GM13976 (cell line): ENCODE data around the gene ZNF554.
A peak's percentile ranks its signal among the peaks of the same experiment; 100 is the strongest.

Experiments used
- DNase-seq: peaks from one replicate; pipeline ENCODE4 v3.0.0; 2012; ENCODE audit warnings: low spot score
- CTCF ChIP-seq: IDR thresholded peaks from 2 replicates; pipeline ENCODE4 v1.5.1; 2012; ENCODE audit warnings: borderline replicate concordance, mild to moderate bottlenecking; ENCODE audit not compliant: insufficient read depth; ENCODE audit errors: extremely low read depth, missing control alignments, control extremely low read depth
- in situ Hi-C: fragments of 300-500 bp; cut with MboI; formaldehyde crosslinking; loops from one replicate; pipeline ENCODE4 v1.12.0; 2022; ENCODE audit warnings: low sequenced_read_pairs, mixed read lengths, inconsistent platforms; ENCODE audit not compliant: unreplicated experiment

The ZNF554 gene

DNA sequence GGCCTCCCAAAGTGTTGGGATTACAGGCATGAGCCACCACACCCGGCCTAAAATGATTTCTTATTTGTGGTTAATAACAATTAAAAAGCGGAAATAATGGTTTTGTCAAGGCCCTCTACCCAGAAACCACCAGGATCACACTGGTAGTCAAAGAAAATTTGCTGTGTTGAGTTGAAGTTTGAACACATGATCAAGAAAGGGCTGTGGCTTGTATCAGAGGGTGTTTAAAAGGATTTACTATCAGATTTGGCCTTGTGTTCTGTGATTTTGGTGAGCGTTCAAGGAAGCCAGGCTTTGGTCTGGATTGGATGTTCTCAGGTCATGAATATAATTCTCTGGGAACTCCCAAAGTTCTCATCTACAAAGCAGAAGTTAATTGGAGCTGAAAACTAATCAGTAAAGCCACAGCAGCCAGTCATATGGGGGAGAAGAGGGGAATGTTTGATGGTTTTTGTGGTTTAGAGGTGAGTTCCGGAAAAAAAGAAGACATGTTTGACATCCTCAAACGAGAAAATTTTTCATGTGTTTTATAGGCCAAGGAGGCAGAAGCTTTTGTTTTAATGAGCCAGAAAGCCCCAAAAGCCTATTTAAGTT lies 36.9 kb downstream of the ZNF554 start:
- TF ChIP-seq CTCF: no peak
- no peak for DNase-seq
- in situ Hi-C loops: no loop called here

- no peak for DNase-seq
- in situ Hi-C loops: no loop called here
- TF ChIP-seq CTCF: no peak
Observed at GRCh38 chr19:2858864-2859263, 39.2 kb downstream of the ZNF554 start.

DNA sequence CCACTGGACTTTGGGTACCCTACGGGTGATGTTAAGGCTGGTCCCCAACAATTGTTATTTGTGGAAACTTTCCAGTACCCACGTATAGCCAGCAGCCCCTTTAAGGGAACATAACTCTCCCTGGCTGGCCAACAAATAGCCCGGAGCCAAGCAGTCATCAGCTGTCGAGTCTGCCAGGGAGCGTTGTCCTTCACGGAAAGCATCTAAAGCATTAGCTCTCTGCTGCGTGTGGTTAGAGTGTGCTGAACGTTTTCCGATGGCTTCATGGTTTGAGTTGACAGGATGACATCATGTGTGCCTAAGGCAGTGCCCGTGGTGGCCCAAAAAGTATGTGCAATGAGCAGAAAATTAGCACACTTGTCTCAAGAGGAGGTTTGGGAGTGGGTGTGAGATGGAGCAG lies 44.1 kb downstream of the ZNF554 start:
- in situ Hi-C loops: no loop called here
- TF ChIP-seq CTCF: no peak
- no peak for DNase-seq

GRCh38 chr19:2865334-2866100 lies 45.8 kb downstream of the ZNF554 start:
- TF ChIP-seq CTCF: no peak
- in situ Hi-C loops: no loop called here
- DNase-seq: no peak

- no peak for DNase-seq
- in situ Hi-C loops: no loop called here
- no peak for TF ChIP-seq CTCF
Observed at GRCh38 chr19:2866495-2867024, 46.9 kb downstream of the ZNF554 start.

DNA sequence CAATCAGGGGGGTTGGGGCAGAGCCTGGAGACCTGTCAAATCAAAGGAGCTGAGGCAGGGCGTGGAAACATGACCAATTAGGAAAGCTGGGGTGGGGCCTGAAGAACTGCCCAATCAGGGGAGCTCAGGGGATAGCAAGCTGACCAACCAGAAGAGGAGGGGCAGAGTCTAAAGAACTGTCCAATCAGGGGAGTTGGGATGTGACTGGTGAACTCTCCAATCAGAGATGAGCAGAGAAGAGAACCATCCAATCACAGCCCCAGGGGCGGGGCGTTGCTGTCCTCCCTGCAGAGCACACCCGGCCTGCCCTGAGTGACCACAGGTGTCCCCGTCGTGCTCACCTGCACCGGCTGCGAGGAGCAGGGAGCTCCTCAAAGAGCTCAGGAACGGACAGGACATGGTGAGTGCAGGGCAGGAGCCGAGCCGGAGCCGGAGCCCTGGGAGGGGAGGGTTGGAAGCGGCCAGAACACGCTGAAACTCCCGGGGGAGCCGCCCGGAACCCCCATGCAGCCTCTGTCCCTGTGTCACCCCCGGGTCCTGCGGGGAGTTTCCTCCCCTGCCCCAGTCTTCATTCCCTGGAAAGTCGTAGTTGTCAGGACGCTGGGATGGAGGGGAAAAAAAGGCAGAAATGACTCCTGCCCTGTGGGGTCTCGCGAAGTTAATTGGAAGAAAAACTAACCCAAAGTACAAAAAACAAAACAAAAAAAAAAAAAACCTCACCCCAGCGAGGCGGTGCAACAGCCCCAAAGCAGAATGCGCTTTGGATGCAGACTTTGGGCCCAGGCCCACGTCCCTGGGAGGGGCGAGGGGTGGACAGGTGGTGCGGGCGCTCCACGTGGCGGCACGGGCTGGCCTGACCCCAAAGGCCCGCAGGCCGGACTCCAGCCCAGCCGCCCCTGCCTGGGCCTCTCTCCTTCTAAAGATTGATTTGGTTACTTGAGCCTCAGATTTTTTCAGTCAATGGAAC lies 47.6 kb downstream of the ZNF554 start, which contains the start of gene ZNF556:
TSS of gene ZNF556 (plus strand) at position 311 of the 967 bp plus-strand sequence. CDS start at position 398, 87 bp downstream.
- no peak for TF ChIP-seq CTCF
- in situ Hi-C loops: no loop called here
- DNase-seq: peak; percentile 36
